HepG2 (cell line): ENCODE results near the gene PRKAR2A. TPM values are rescaled to one million over a fixed set of nuclear protein-coding genes. Genes with fewer than 3 reads are reported as not detected.

ENCODE experiments used
- AGO2 ChIP-seq: fragments of 200-400 bp; formaldehyde crosslinking; optimal IDR thresholded peaks from 2 replicates; pipeline ENCODE3; 2017; ENCODE audit warnings: mild to moderate bottlenecking, low read depth, low read length, moderate library complexity
- HMGXB4 ChIP-seq, 2 experiments: sonication (generic) in 1 of 2; formaldehyde crosslinking in 1 of 2; IDR thresholded peaks; 2 replicates each; pipeline versions ENCODE4 v1.4.0 to v1.6.1; 2018 to 2020; ENCODE audit warnings: missing genetic modification reagents in 2 of 2, borderline replicate concordance in 1 of 2, low read depth in 1 of 2, mild to moderate bottlenecking in 1 of 2, missing biosample characterization in 1 of 2
- KDM6A ChIP-seq: IDR thresholded peaks from 2 replicates; pipeline ENCODE4 v1.6.1; 2016; ENCODE audit warnings: low read depth
- KLF16 ChIP-seq, 2 experiments: sonication (generic) in 1 of 2; formaldehyde crosslinking in 1 of 2; IDR thresholded peaks; 2 replicates each; pipeline versions ENCODE4 v1.6.1 to v1.8.0; 2016 to 2023; ENCODE audit warnings: missing genetic modification reagents in 2 of 2, missing compliant biosample characterization in 1 of 2
- MYC ChIP-seq: sonication (generic); formaldehyde crosslinking; IDR thresholded peaks from 2 replicates; pipeline ENCODE4 v1.9.0; 2021; ENCODE audit warnings: missing genetic modification reagents, borderline replicate concordance
- SALL1 ChIP-seq: sonication (generic); formaldehyde crosslinking; IDR thresholded peaks from 2 replicates; pipeline ENCODE4 v1.8.0; 2022; ENCODE audit warnings: mild to moderate bottlenecking, missing genetic modification reagents
- SSRP1 ChIP-seq: IDR thresholded peaks from 2 replicates; pipeline ENCODE4 v1.6.1; 2016; ENCODE audit warnings: control low read depth
- ZBTB44 ChIP-seq: sonication (generic); formaldehyde crosslinking; IDR thresholded peaks from 2 replicates; pipeline ENCODE4 v1.4.0; 2020; ENCODE audit warnings: missing genetic modification reagents
- ZC3H13 ChIP-seq: sonication (generic); formaldehyde crosslinking; IDR thresholded peaks from 2 replicates; pipeline ENCODE4 v1.8.1; 2023; ENCODE audit warnings: mild to moderate bottlenecking, missing genetic modification reagents, moderate library complexity
- ZNF414 ChIP-seq: sonication (generic); formaldehyde crosslinking; IDR thresholded peaks from 2 replicates; pipeline ENCODE4 v1.5.0; 2020; ENCODE audit warnings: missing genetic modification reagents
- ZNF883 ChIP-seq: sonication (generic); formaldehyde crosslinking; IDR thresholded peaks from 2 replicates; pipeline ENCODE4 v1.5.1; 2020; ENCODE audit warnings: mild to moderate bottlenecking, missing genetic modification reagents; ENCODE audit errors: not compliant biosample characterization
- ZSCAN9 ChIP-seq: IDR thresholded peaks from 2 replicates; pipeline ENCODE4 v1.6.1; 2016; ENCODE audit warnings: borderline replicate concordance
- polyA plus RNA-seq, 8 experiments: library from polyadenylated mRNA; depleted of rRNA in 3 of 8; stranded (reverse) in 7 of 8; unstranded in 1 of 8; fragments of >200 nt; fragmentation: Illumina TruSeq in 4 of 8; extraction: Trizol in 4 of 8; gene quantifications; 2 replicates each; pipeline versions ENCODE4 v1.2.1 to v1.2.3, GENCODE V29; 2011 to 2016; ENCODE audit warnings: low read depth in 4 of 8, missing spikeins in 1 of 8, mixed read lengths in 1 of 8; ENCODE audit not compliant: insufficient read depth in 1 of 8
- total RNA-seq, 5 experiments: library from RNA; depleted of rRNA; stranded (reverse); fragments of >200 nt; fragmentation: Illumina TruSeq; extraction: Trizol; gene quantifications; 2 replicates each; pipeline ENCODE4 v1.2.3, GENCODE V29; 2016; ENCODE audit warnings: low read depth in 1 of 5
- TF ChIP-seq, protein P1 (sequence below): sonication (generic); formaldehyde crosslinking; IDR thresholded peaks from 2 replicates; pipeline ENCODE4 v1.4.0; 2020; ENCODE audit warnings: missing genetic modification reagents
- TF ChIP-seq, protein P2 (sequence below): sonication (generic); formaldehyde crosslinking; conservative IDR thresholded peaks from 2 replicates; pipeline ENCODE4 v1.4.0; 2020; ENCODE audit warnings: missing genetic modification reagents
- TF ChIP-seq, protein P3 (sequence below): sonication (generic); formaldehyde crosslinking; IDR thresholded peaks from 2 replicates; pipeline ENCODE4 v1.4.0; 2020; ENCODE audit warnings: mild to moderate bottlenecking, missing genetic modification reagents
- TF ChIP-seq, protein P4 (sequence below): sonication (generic); formaldehyde crosslinking; IDR thresholded peaks from 2 replicates; pipeline ENCODE4 v1.4.0; 2020; ENCODE audit warnings: mild to moderate bottlenecking, missing genetic modification reagents

Gene PRKAR2A
- total and polyA plus RNA-seq, 2 of the 13 experiments (the other 11 are each of a cell fraction or from before 2014, with no cell fraction given) = 11.8 to 29.2 TPM

DNA sequence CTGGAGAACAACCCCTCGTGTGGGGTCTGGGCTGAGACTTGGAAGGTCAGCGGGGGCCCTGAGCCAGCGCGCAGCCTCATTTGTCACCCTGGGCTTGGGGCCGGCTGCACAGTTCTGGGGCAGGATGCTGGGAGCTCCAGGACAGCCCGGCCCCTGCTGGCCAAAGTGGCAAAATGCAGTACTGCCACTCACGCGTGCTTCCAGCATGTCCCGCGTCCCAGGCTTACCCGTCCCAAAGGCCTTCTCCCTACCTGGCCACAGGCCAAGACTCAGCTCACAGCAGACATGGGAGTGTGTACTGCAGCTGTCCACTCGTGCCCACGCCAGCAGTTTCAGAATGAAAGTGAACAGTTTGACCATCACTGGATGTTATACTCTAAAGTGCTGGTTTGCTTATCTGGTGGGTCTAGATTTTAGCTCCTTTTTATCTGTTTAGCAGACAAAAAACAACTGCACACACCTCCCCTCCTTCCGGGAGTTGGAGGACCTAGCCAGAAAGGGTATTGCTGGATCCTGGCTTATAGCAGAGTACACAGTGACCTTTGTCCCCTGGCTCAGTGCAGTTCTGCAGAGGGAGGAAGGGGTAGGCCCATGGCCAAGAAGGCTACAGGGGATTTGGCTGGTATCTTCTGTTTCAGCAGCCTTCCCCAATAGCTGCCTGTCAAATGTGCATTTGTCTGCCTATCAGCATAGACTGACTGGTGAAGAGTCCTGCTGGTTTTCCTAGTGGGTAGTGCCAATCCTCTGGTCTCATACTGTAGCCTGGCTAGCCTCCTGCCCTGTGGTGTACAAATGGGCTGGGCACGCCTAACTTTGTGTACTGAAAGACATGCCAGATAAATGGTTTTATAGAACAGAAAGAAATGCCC, 107.5 kb downstream of the PRKAR2A start (continued):
- TF ChIP-seq HMGXB4 (CRISPR knock-in tag; IDR thresholded peaks at IDR 0.05; ENCODE audit: borderline replicate concordance in 1 of 2, low read depth in 1 of 2) = peak; percentile 83 to 95
- peak; percentile 75 for TF ChIP-seq SALL1 (CRISPR knock-in tag)
- no peak for TF ChIP-seq ZBTB44 (CRISPR knock-in tag)
- TF ChIP-seq, protein P1, sequence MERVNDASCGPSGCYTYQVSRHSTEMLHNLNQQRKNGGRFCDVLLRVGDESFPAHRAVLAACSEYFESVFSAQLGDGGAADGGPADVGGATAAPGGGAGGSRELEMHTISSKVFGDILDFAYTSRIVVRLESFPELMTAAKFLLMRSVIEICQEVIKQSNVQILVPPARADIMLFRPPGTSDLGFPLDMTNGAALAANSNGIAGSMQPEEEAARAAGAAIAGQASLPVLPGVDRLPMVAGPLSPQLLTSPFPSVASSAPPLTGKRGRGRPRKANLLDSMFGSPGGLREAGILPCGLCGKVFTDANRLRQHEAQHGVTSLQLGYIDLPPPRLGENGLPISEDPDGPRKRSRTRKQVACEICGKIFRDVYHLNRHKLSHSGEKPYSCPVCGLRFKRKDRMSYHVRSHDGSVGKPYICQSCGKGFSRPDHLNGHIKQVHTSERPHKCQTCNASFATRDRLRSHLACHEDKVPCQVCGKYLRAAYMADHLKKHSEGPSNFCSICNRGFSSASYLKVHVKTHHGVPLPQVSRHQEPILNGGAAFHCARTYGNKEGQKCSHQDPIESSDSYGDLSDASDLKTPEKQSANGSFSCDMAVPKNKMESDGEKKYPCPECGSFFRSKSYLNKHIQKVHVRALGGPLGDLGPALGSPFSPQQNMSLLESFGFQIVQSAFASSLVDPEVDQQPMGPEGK (CRISPR knock-in tag) = 0 out of 2 replicates have a peak, but pooled peaks have one; percentile 43
- TF ChIP-seq ZC3H13 = no peak
- TF ChIP-seq ZNF414 (CRISPR knock-in tag) = peak; percentile 53; the same call in 1 of the 2 replicates
- TF ChIP-seq, protein P2, sequence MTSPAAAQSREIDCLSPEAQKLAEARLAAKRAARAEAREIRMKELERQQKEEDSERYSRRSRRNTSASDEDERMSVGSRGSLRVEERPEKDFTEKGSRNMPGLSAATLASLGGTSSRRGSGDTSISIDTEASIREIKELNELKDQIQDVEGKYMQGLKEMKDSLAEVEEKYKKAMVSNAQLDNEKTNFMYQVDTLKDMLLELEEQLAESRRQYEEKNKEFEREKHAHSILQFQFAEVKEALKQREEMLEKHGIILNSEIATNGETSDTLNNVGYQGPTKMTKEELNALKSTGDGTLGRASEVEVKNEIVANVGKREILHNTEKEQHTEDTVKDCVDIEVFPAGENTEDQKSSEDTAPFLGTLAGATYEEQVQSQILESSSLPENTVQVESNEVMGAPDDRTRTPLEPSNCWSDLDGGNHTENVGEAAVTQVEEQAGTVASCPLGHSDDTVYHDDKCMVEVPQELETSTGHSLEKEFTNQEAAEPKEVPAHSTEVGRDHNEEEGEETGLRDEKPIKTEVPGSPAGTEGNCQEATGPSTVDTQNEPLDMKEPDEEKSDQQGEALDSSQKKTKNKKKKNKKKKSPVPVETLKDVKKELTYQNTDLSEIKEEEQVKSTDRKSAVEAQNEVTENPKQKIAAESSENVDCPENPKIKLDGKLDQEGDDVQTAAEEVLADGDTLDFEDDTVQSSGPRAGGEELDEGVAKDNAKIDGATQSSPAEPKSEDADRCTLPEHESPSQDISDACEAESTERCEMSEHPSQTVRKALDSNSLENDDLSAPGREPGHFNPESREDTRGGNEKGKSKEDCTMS (CRISPR knock-in tag) = no peak
- TF ChIP-seq ZNF883 (CRISPR knock-in tag) = no peak
- TF ChIP-seq ZSCAN9 (CRISPR knock-in tag) = peak; percentile 96
- peak; percentile 74; the same call in 1 of the 2 replicates for TF ChIP-seq KDM6A (CRISPR knock-in tag)
- TF ChIP-seq KLF16 (CRISPR knock-in tag; IDR thresholded peaks at IDR 0.05) = no peak
- TF ChIP-seq AGO2 = peak; percentile 33
- TF ChIP-seq, protein P3, sequence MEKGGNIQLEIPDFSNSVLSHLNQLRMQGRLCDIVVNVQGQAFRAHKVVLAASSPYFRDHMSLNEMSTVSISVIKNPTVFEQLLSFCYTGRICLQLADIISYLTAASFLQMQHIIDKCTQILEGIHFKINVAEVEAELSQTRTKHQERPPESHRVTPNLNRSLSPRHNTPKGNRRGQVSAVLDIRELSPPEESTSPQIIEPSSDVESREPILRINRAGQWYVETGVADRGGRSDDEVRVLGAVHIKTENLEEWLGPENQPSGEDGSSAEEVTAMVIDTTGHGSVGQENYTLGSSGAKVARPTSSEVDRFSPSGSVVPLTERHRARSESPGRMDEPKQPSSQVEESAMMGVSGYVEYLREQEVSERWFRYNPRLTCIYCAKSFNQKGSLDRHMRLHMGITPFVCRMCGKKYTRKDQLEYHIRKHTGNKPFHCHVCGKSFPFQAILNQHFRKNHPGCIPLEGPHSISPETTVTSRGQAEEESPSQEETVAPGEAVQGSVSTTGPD (CRISPR knock-in tag) = no peak
- TF ChIP-seq, protein P4, sequence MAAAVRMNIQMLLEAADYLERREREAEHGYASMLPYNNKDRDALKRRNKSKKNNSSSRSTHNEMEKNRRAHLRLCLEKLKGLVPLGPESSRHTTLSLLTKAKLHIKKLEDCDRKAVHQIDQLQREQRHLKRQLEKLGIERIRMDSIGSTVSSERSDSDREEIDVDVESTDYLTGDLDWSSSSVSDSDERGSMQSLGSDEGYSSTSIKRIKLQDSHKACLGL = peak; percentile 77
- peak; percentile 94 for TF ChIP-seq MYC
- 0 out of 2 replicates have a peak, but pooled peaks have one; percentile 41 for TF ChIP-seq SSRP1 (CRISPR knock-in tag)
